IPS DF 19.7 (cell line): ENCODE results near the gene SPRYD4.
"Not testable (repeated sequence)": the region's sequence is repeated elsewhere in the genome, so short reads cannot be mapped to it uniquely, and the experiment has no call there.

Source experiments
- DNase-seq: peaks from one replicate; pipeline ENCODE4 v3.0.0-alpha.2; 2013; ENCODE audit warnings: low read depth, low spot score

Gene SPRYD4

DNA sequence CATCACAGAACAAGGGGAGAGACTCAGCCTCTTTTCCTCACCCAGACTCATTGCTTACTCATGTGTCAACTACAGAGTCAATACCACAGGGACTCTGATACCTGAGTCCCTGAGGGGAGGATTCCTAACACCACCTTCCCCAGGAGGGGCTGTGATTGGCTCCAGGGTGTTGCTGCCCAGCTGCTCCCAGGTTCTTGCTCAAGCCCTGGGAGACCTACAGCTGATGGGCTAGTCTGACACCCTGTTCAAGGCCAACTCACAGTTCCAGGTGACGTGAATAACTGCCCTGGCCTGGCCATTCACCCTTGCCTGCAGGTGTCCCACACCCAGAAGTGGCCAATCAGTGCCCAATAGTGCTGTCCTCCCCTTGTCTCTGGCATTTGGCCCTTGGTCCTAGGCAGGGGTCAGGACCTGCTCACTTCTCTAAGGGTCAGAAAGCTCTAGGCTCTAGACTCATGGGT, 8.6 kb downstream of the SPRYD4 start:
- DNase-seq, result no peak

GRCh38 chr12:56477521-56478225, 9.3 kb downstream of the SPRYD4 start:
- no peak for DNase-seq

DNA sequence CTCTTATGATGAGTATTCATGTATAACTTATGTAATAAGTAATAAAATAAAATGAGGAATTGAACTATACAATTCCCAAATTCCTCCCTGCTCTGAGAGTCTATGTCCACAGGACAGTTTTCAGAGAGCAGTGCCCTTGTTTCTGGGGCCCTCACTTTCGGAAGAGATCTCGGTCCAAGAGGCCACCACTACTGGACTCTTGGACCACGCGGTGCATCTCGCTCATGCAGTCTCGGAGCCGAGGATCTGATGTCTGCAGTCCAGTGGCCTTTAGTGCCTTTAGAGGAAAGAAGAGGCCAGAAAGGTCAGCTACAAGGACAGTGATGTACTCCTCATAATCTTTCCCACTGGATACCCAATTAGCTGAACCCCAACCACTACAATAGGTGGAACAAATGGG, 11.2 kb downstream of the SPRYD4 start:
- no peak for DNase-seq

GRCh38 chr12:56484566-56484965, 16.2 kb downstream of the SPRYD4 start:
- DNase-seq, result no peak

DNA sequence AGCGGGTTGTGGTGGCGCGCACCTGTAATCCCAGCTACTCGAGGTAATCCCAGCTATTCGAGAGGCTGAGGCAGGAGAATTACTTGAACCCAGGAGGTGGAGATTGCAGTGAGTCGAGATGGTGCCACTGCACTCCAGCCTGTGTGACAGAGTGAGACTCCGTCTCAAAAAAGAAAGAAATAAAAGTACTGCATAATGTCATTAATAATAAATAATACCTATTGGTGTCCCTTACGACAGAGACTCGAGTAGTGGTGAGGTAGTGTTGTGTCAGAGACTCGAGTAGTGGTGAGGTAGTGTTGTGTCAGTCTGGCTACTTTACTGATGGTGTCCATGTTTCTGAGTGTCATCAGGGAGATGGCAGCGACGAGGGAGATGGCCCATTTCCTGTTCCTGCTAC, 18.3 kb downstream of the SPRYD4 start:
- DNase-seq, result no peak

DNA sequence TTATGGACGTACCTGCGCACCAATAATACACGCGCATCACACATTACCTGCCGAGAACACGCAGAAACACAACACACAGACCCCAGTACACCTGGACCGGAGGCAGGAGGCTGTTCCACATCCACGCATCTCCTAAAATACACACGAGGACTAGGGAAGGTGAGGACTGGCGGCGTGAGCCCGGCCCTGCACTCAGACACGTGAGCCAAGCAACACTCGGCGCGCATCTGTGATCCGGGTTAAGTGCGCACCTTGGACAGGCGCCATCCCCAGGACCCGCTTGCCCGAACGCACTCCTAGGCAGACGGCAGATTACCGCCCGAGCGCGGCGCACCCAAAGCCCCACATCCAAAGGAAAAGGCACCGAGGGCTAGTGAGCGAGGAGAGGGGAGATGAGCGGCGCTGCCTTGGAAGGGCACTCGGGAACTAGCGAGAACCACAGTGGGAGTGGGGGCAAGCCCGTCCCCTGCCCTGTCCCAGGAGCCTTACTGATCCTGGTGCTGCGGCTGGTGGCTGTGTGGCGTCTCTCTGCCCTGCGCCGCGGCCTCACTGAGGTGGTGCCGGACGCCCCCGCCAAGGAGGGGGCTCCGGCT, 19.2 kb downstream of the SPRYD4 start:
- no peak for DNase-seq

GRCh38 chr12:56488041-56488955, 19.9 kb downstream of the SPRYD4 start, which contains the start of gene GLS2:
GLS2 (minus strand) TSS chr12:56488161; CDS start chr12:56488118, 43 bp downstream.
- peak; percentile 75 for DNase-seq

GRCh38 chr12:56490360-56490759, 22.0 kb downstream of the SPRYD4 start:
- no peak for DNase-seq

GRCh38 chr12:56493409-56494105, 25.2 kb downstream of the SPRYD4 start:
- not testable (repeated sequence) for DNase-seq

DNA sequence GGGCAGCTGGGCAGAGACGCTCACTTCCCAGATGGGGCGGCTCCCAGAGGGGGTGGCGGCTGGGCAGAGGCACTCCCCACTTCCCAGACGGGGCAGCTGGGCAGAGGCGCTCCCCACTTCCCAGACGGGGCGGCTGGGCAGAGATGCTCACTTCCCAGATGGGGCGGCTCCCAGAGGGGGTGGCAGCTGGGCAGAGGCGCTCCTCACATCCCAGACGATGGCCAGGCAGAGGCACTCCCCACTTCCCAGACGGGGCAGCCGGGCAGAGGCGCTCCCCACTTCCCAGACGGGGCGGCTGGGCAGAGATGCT, 25.7 kb downstream of the SPRYD4 start:
- not testable (repeated sequence) for DNase-seq

DNA sequence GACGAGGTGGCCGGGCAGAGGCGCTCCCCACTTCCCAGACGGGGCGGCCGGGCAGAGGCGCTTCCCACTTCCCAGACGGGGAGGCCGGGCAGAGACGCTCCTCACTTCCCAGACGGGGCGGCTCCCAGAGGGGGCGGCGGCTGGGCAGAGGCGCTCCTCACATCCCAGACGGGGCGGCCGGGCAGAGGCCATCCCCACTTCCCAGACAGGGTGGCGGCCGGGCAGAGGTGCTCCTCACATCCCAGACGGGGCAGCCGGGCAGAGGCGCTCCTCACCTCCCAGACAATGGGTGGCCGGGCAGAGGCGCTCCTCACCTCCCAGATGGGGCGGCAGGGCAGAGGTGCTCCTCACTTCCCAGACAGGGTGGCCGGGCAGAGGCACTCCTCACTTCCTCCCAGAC, 26.1 kb downstream of the SPRYD4 start:
- DNase-seq, result not testable (repeated sequence)

DNA sequence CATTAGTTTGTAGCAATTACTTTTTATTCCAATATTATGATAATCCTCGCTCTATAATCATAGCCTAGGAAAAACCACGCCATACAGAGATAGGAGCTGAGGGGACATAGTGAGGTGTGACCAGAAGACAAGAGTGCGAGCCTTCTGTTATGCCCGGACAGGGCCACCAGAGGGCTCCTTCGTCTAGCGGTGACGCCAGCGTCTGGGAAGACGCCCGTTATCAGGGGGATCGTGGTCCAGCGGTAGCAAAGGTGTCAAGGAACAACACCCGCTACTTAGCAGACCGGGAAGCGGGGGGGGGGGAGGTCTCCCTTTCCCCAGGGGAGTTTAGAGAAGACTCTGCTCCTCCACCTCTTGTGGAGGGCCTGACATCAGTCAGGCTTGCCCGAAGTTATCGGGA, 28.3 kb downstream of the SPRYD4 start:
- DNase-seq, result not testable (repeated sequence)

- DNase-seq, result not testable (repeated sequence)
Observed at GRCh38 chr12:56498126-56498902, 29.9 kb downstream of the SPRYD4 start.

GRCh38 chr12:56499452-56499851, 31.1 kb downstream of the SPRYD4 start:
- DNase-seq, result not testable (repeated sequence)

DNA sequence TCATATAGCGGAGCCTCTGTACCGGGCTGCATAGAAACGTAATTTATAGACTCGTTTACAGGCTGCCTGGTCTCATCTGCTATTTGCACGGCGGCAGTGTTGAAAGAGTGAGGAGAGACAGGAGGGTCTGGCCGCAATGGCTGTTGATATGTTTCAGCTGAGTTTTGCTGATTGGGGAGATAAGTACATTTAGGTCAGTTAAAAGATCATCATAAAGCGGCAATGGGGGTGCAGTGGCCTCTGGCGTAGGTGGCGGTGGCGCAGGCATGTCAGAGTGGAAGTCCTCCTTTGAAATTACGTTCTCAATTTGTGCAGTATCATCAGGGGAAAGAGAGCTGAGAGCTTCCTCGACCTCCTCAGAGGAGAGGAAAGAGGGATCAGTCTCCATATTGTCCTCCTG, 31.5 kb downstream of the SPRYD4 start:
- DNase-seq, result not testable (repeated sequence)

DNA sequence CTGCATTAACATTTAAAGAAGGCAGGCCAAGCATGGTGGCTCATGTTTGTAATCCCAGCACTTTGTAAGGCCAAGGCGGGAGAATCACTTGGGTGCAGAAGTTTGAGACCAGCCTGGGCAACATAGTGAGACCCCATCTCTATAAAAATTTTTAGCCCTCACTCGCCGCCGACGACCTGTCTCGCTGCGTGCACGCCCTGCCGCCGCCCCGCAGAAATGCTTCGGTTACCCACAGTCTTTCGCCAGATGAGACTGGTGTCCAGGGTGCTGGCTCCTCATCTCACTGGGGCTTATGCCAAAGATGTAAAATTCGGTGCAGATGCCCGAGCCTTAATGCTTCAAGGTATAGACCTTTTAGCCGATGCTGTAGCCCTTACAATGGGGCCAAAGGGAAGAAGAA, 42.4 kb downstream of the SPRYD4 start:
- DNase-seq, result no peak

DNA sequence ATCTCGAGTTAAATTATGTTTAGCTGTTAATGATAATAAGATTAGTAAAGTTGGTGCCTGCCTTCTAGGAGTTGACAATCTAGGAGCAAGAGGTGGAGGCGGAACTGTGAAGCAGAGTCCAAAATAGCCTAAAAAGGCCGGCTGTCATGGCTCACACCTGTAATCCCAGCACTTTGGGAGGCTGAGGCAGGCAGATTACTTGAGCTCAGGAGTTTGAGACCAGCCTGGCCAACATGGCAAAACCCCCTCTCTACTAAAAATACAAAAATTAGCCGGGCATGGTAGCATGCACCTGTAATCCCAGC, 45.6 kb downstream of the SPRYD4 start:
- not testable (repeated sequence) for DNase-seq

GRCh38 chr12:56517854-56518253, 49.5 kb downstream of the SPRYD4 start:
- DNase-seq, result no peak

GRCh38 chr12:56518570-56518969, 50.2 kb downstream of the SPRYD4 start:
- DNase-seq, result no peak

DNA sequence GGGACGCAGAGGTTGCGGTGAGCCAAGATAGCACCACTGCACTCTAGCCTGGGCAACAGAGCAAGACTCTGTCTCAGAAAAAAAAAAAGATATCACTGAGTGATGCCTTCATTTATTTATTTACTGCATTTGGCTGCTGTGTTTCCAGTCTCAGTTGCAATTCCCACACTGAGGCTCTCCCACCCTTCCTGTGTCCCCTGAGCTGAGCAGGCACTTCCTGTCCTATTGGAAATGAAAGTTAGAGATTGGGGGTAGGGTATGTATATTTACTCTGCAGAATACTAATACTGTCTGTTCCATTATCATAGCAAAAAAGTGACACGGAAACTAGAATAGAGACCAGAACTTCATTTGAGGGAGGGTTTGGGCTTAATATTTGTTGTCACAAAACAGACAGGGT, 51.7 kb downstream of the SPRYD4 start:
- DNase-seq, result no peak

- DNase-seq, result no peak
Observed at GRCh38 chr12:56520506-56520905, 52.1 kb downstream of the SPRYD4 start.
